ENCODE results near the gene SPG7.

Gene SPG7

DNA sequence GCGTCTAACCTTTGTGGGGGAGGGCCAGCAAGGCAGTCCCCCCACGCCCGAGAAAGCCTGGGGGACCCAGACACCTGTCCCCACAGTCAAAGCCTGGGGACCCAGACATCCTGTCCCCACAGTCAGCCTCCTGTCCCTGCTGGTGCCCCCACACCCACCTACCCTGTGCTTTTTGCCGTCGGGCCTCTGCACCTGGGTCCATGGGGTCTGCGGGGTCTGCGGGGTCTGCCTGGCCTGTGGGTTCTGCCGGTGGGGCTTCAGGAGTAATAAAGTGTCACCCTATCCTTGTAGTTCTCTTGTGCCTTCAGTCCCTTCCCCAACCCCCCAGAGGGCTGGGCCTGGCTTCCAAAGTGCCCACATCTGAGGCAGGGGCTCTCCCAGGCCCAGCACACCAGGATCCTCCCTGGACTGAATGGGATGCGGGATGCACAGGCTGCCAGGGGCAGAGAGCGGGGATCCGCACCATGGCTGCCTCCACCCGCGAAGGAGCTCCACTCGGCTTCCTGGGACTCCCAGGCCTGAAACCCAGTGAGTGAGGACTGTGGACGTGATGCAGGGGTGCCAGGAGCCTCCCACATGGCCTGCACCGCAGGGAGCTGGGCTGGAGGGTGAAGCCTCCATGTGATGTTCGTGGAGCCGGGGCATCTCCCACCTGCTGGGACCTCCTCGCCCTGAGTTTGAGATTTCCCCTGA lies 88.9 kb downstream of the SPG7 start:
- no peak for DNase-seq (ENCODE audit: low spot score)

DNA sequence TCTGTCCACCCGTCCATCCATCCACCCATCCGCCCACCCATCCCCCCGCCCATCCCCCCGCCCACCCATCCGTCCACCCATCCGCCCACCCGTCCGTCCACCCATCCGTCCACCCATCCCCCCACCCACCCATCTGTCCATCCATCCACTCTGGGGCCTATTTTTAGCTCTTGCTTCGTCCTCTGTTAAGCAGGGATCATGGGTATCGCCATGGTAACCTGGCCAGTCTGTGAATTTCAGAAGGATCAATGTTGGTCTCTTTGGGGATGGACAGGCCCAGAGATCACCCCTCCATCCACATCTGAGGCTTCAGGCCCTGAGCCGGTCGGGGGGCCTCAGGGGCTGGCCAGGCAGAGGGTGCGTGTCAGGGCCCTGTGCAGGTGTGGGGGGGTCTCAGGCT lies 90.0 kb downstream of the SPG7 start:
- DNase-seq (ENCODE audit: low spot score) = no peak

DNA sequence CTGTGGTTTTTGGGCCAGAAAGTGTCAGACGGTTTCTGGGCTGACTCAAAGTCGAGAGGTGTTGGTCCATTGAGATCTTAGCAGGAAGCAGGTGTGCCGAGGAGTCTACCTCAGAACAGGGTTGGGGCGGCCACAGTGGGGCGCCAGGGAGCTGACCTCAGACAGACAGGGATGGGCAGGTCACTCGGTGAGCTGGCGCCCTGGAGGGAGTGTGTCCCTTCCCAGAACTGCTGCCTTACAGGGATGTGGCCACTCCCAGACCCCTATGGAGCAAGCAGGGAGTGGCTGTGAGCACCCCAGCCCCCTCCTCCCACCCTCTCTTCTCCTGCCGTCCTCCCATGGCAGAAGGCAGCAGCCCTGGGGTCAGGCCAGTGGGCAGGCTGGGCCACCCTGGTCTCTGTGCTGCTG lies 91.3 kb downstream of the SPG7 start:
- peak; percentile 72 for DNase-seq (ENCODE audit: low spot score)

DNA sequence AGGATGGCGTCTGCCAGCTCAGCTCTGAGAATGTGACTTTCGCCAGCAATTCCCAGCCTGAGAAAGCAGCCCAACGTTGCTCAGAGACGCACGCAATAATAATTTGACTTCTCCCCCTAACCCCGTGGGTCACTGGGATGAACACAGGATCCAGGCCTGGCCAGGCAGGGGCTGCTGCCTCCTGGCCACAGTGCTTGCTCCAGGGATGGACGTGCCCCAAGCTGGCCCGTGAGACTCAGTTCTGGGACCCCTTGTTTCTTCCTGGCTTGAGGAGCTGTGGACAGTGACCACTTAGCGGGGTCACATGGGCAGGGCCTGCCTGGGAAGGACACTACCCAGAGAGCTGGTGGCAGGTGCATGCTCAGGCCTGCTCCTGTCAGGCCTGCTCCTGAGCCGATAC lies 91.7 kb downstream of the SPG7 start:
- no peak for DNase-seq (ENCODE audit: low spot score)

DNA sequence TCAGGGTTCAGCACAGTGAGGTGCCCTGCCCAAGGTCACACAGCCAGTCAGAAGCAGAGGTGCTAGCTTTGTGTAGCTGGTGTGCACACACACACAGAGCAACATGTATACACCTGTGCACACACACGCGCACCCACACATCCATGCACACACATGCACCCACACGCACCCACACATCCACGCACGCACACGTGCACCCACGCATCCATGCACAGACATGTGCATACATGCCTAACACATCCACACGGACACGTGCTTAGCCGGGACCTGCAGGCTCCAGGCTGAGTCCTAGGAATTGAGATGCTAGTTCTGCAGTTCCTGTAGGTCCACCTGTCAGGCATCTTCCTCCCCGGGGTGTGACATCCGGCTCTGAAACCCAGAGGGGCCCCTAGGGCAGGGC lies 92.2 kb downstream of the SPG7 start:
- DNase-seq (ENCODE audit: low spot score) = no peak

DNA sequence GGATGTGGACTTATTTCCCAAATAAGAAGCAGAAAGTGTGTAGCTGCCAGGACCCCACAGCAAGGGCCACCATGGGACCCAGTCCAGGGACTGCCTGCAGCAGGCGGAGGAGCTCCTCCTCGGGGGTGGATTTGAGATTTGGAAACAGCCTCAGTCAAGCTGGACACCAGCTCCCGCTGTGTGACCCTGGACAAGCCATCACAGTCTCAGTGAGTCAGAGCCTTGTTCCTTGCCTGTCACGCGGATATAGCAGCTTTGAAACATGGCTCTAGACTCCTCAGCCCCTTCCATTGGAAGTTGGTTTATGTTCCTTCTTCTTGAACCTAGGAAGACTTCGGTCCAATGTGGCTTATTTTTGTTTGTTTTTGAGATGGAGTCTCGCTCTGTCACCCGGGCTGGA lies 92.8 kb downstream of the SPG7 start:
- no peak for DNase-seq (ENCODE audit: low spot score)

DNA sequence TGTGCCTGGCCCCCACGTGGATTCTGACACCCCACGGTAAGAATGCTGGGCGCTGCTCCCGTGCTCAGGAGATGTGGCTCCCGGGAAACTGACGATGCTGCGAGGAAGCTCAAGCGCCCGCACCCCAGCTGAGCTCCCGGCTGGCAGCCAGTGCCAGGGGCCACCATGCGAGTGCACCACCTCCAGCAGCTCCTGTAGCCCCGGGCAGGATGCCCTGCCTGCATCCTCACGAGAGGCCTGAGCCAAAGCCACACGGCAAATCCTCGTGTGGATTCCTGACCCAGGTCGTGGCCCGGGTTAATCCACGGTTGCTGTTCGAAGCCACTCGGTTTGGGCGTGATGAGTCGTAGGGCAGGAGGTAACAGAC lies 93.7 kb downstream of the SPG7 start:
- no peak for DNase-seq (ENCODE audit: low spot score)

DNA sequence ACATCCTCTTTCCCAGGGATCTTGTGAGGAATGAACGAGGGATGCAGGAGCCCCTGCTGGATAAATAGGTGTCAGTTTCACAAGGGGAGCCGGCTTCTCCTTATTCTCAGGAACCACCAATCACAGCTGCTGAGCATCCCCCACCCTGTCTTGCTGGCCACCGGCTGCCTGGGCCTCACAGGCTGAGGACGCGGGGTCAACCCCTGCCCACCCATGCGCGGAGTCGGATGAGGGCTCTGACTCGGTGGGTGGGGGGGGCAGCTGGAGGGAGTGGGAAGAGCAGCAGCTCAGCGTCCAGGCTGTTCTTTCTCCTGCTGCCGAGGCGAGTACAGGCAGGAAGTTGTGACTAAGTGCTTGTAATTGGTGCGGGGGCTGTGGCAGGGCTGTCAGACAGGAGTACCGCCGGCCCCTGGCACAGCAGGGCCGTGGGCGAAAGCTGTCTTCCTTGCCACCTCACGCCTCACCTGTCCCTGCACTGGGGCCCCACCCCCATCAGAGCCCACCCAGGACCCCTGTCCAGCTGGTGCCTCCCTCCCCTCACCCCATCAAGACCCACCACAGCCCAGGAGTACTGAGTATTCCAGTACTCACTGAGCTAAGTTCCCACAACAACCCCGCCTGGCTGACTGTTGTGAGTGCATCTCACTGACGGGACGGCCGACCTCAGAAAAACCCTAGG lies 94.2 kb downstream of the SPG7 start:
- DNase-seq (ENCODE audit: low spot score) = peak; percentile 78

DNA sequence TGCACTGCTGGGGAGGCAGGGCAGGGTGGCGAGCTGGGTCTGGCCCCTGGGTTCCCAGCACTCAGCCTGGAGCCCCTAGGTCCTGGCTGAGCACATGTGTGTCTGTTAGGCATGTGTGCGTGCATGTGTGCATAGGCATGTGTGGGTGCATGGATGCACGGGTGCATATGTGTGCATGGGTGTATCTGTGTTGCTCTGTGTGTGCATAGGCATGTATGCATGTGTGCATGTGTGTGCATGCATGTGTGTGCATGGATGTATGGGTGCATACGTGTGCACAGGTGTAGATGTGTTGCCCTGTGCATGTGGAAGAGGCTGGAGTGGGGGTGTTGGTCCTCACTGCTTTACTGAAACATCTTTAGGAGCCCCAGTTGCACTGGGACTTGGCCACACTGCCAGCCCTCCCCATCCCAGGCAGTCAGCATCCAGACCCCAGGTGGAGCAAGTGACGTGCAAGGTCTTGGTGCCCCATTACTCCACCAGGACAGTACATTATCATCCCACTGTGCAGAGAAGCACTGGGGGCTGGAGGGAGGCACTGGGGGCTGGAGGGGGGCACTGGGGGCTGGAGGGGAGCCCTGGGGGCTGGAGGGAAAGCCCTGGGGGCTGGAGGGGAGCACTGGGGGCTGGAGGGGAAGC lies 94.9 kb downstream of the SPG7 start:
- no peak for DNase-seq (ENCODE audit: low spot score)

DNA sequence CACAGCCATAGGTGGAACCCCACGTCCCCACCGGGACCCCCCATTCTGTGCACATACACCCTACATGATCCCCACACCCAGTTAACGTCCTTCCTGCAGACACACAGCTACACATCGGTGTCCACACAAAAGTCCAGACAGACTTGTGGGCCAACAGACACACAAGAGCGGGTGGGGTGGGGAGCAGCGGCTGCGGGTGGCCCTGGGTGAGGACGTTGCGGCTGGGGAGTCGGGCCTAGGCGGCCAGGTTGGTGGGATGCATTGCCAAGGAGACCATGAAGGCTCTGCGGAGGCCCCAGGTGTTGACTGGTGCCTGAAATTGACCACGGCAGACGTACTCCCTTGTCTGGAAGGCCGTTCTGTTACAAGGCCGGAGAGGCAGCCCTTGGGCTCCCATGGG lies 96.6 kb downstream of the SPG7 start:
- DNase-seq (ENCODE audit: low spot score) = no peak

DNA sequence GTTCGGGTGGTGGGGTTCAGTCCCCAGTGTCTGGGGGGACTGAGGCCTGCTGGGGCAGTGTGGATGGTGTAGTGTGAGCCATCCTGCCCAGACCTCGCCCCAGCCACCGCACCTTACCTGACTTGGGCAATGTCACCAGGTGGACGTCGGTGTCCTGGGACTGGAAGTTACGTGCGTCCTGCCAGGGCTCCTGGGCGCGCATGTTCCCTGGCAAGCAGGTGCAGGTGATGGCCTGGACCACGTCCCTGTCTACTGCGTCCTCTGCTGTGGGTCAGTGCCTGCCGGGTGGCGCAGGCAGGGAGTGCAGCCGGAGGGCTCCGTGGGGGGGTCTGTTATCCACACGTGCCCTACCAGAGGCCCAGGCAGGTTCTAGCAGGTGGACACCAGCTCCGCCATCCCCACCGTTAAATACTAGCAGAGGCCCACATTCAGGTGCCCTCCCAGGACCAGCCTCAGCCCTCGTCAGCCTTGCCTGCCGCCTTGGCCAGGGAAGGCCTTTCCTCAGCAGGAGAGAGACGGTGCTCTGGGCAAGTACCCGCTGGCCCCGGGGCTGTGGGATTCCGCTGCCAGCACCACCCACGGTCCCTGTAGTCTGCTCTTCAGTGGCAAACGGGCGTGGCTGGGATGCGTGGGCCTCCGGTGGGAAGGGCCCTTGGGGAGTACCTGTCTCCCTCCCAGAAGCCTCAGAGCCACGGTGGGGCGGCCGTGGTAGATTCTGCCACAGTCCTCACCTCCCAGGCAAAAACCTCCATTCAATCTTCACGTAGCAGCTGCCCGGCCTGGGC lies 97.2 kb downstream of the SPG7 start:
- no peak for DNase-seq (ENCODE audit: low spot score)

DNA sequence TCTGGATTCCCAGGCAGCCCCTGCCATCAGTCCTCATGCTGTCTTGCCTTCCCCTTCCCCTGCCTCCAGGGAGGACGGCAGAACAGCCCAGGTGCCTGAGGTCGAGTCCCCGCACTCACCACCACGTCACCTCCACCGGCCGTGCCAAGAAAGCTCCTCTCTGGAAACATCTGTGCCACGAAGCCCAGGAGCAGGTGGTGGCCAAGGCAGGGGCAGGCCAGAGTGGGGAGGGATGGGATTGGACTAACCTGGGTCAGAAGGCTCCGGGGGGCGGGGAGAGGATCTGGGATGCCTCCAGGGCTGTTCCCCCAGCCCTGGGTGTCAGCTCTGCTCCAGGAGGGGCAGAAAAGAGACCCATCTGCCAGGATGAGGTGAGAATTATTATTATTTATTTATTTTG lies 97.8 kb downstream of the SPG7 start:
- DNase-seq (ENCODE audit: low spot score) = no peak

Small RNA genes within 50 kb of the gene (small RNA-seq; reads per million reads assigned to genes)
- 0 reads per million in 2 experiments for gene SNORD68

All from SK-N-DZ (cell line).